ENCODE data around the gene CYREN. TPM values are rescaled to one million over a fixed set of nuclear protein-coding genes. Genes with fewer than 3 reads are reported as not detected.

Gene CYREN
- total and polyA plus RNA-seq, 9 of the 15 experiments (the other 6 are each of a cell fraction or from before 2014, with no cell fraction given), result 13.9 to 108 (median 88.8) TPM

DNA sequence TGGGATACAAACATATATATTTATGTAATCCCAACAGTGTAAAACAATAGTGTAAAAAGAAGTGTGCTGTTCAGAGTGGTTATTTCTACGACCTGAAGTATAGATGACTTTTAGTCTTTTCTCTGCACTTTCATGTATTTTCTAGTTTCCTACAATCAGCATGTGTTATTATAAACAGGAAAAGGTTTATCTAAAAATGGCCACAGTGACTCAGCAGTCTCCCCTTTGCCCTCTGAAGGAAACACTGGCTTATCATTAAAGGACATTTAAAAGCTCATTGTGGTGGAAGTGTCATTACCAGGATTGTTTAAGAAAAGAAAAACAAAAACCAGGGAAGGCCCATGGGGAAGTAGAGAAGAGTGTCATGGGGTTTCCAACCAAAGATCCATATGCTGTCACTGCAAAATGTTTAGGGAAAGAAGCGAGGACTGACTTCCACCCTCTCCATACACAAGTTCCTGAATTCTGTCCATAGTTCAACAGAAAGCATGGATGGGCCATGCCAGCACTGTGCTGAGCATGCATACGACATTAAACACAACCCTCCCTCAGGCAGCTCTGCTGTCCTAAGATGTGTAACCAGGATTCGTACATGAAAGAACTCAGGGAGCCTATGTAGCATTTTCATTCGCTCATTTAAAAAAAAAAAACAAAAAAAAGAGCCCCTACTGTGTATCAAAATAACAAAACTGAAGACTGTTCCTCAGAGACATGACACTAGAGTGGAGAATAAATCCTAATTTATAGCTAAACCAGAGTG is 10.2 kb downstream of the CYREN start (continued):
- no peak for TF ChIP-seq RHOXF2B (CRISPR knock-in tag; conservative IDR thresholded peaks at IDR 0.05)
- TF ChIP-seq RFX1 (IDR thresholded peaks at IDR 0.05), result 0 out of 2 replicates have a peak, but pooled peaks have one; percentile 11
- TF ChIP-seq NONO (IDR thresholded peaks at IDR 0.05; ENCODE audit: low read depth in 2 of 2, low read length in 1 of 2), result peak in 1 of 2 experiments; percentile 73; a peak in 2 of 4 replicates
- TF ChIP-seq ZNF584 (CRISPR knock-in tag; IDR thresholded peaks at IDR 0.05; ENCODE audit: low read depth), result 0 out of 2 replicates have a peak, but pooled peaks have one; percentile 31
- no peak for TF ChIP-seq KLF13 (tag; IDR thresholded peaks at IDR 0.05; ENCODE audit: borderline replicate concordance, low read depth)
- TF ChIP-seq, protein P1, sequence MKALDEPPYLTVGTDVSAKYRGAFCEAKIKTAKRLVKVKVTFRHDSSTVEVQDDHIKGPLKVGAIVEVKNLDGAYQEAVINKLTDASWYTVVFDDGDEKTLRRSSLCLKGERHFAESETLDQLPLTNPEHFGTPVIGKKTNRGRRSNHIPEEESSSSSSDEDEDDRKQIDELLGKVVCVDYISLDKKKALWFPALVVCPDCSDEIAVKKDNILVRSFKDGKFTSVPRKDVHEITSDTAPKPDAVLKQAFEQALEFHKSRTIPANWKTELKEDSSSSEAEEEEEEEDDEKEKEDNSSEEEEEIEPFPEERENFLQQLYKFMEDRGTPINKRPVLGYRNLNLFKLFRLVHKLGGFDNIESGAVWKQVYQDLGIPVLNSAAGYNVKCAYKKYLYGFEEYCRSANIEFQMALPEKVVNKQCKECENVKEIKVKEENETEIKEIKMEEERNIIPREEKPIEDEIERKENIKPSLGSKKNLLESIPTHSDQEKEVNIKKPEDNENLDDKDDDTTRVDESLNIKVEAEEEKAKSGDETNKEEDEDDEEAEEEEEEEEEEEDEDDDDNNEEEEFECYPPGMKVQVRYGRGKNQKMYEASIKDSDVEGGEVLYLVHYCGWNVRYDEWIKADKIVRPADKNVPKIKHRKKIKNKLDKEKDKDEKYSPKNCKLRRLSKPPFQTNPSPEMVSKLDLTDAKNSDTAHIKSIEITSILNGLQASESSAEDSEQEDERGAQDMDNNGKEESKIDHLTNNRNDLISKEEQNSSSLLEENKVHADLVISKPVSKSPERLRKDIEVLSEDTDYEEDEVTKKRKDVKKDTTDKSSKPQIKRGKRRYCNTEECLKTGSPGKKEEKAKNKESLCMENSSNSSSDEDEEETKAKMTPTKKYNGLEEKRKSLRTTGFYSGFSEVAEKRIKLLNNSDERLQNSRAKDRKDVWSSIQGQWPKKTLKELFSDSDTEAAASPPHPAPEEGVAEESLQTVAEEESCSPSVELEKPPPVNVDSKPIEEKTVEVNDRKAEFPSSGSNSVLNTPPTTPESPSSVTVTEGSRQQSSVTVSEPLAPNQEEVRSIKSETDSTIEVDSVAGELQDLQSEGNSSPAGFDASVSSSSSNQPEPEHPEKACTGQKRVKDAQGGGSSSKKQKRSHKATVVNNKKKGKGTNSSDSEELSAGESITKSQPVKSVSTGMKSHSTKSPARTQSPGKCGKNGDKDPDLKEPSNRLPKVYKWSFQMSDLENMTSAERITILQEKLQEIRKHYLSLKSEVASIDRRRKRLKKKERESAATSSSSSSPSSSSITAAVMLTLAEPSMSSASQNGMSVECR (CRISPR knock-in tag; IDR thresholded peaks at IDR 0.05), result no peak
- no peak for TF ChIP-seq ZNF384 (IDR thresholded peaks at IDR 0.05; ENCODE audit: low read depth, low read length)
- peak; percentile 97 for TF ChIP-seq BACH1 (tag; IDR thresholded peaks at IDR 0.05)
- TF ChIP-seq, protein P2, sequence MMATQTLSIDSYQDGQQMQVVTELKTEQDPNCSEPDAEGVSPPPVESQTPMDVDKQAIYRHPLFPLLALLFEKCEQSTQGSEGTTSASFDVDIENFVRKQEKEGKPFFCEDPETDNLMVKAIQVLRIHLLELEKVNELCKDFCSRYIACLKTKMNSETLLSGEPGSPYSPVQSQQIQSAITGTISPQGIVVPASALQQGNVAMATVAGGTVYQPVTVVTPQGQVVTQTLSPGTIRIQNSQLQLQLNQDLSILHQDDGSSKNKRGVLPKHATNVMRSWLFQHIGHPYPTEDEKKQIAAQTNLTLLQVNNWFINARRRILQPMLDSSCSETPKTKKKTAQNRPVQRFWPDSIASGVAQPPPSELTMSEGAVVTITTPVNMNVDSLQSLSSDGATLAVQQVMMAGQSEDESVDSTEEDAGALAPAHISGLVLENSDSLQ (IDR thresholded peaks at IDR 0.05), result peak; percentile 52; the same call in 1 of the 2 replicates
- TF ChIP-seq KLF10 (CRISPR knock-in tag; IDR thresholded peaks at IDR 0.05), result peak; percentile 80; the same call in 1 of the 2 replicates
- TF ChIP-seq ZNF316 (IDR thresholded peaks at IDR 0.05), result peak; percentile 98
- TF ChIP-seq ATF7 (IDR thresholded peaks at IDR 0.05), result peak; percentile 64
- TF ChIP-seq DPF2 (IDR thresholded peaks at IDR 0.05), result peak; percentile 94
